HCT116 (cell line): ENCODE data around the gene TTYH3. TPM values are rescaled to one million over a fixed set of nuclear protein-coding genes. Genes with fewer than 3 reads are reported as not detected.

Experiments used
- ATAC-seq: fragments of 200-7000 bp; cut with Tn5 transposase; 2 replicates; pipeline ENCODE4 v1.9.1; 2020; ENCODE audit warnings: mild to moderate bottlenecking, moderate library complexity
- BruUV-seq: library from RNA; stranded (reverse); fragments of 400-500 nt; replicated peaks from 2 replicates; lab custom pipeline; 2021; lab: Mats Ljungman, UMichigan
- CTCF ChIA-PET: fragments of 300-600 bp; sonication (Branson Sonifier 250); formaldehyde crosslinking; loops from one replicate; lab custom pipeline; 2021; ENCODE audit warnings: antibody characterized with exemption; lab: Charles Lee
- POLR2A ChIA-PET: fragments of 300-600, 350-600 bp; sonication (Branson Sonifier 250); formaldehyde crosslinking; loops from one replicate; lab custom pipeline; 2021; ENCODE audit warnings: antibody characterized with exemption; lab: Charles Lee
- RAD21 ChIA-PET, 2 experiments: fragments of 300-600 bp; sonication (Branson Sonifier 250); formaldehyde crosslinking; loops; one replicate each; lab custom pipeline; 2023; ENCODE audit warnings: low total read pairs in 2 of 2; ENCODE audit not compliant: uncharacterized antibody in 2 of 2, unreplicated experiment in 2 of 2, low non-redundant PET in 1 of 2; lab: Charles Lee
- DNase-seq: peaks from one replicate; pipeline ENCODE4 v3.0.0-alpha.2; 2010; ENCODE audit warnings: low read depth, low spot score
- H2AFZ ChIP-seq: fragments of 200-600 bp; shearing (Covaris generic), sonication (generic); 2 replicates; pipeline ENCODE4 v1.6.1; 2017; ENCODE audit warnings: low read depth, mixed run types, mixed read lengths, antibody characterized with exemption, low read length; ENCODE audit not compliant: poor library complexity, severe bottlenecking
- H3K27ac ChIP-seq: 2 replicates; pipeline ENCODE4 v1.5.1; 2012; ENCODE audit warnings: low read depth, low read length
- H3K27me3 ChIP-seq: fragments of 200-600 bp; sonication (generic); 2 replicates; pipeline ENCODE4 v1.6.1; 2016; ENCODE audit warnings: mixed run types, low read length, mixed read lengths; ENCODE audit not compliant: insufficient read depth
- H3K36me3 ChIP-seq, 2 experiments: fragments of 200-500 bp in 1 of 2; fragments of 200-600 bp in 1 of 2; sonication (Bioruptor generic) in 1 of 2; sonication (generic) in 1 of 2; 2 replicates each; pipeline versions ENCODE4 v1.5.1 to v1.6.1; 2014 to 2016; ENCODE audit warnings: low read length in 2 of 2, inconsistent platforms in 1 of 2, mixed read lengths in 1 of 2, mixed run types in 1 of 2; ENCODE audit not compliant: insufficient read depth in 2 of 2, control insufficient read depth in 1 of 2
- H3K4me1 ChIP-seq, 2 experiments: fragments of 200-600 bp in 1 of 2; sonication (generic) in 1 of 2; 2 replicates each; pipeline versions ENCODE4 v1.5.1 to v1.6.1; 2012 to 2017; ENCODE audit warnings: low read length in 2 of 2, inconsistent platforms in 1 of 2, mild to moderate bottlenecking in 1 of 2, mixed read lengths in 1 of 2, mixed run types in 1 of 2, moderate library complexity in 1 of 2; ENCODE audit not compliant: insufficient read depth in 2 of 2, control insufficient read depth in 1 of 2
- H3K4me2 ChIP-seq: fragments of 200-600 bp; sonication (generic); 2 replicates; pipeline ENCODE4 v1.6.1; 2017; ENCODE audit warnings: mixed run types, low read length, mixed read lengths
- H3K4me3 ChIP-seq, 2 experiments: fragments of 200-600 bp in 1 of 2; sonication (generic) in 1 of 2; replicated peaks in 1 of 2; 2 replicates each; pipeline ENCODE4 v1.5.1; 2011 to 2016; ENCODE audit warnings: low read length in 2 of 2, control low read depth in 1 of 2, low read depth in 1 of 2, mild to moderate bottlenecking in 1 of 2, mixed read lengths in 1 of 2, mixed run types in 1 of 2
- H3K79me2 ChIP-seq: fragments of 200-600 bp; sonication (generic); 2 replicates; pipeline ENCODE4 v1.6.1; 2017; ENCODE audit warnings: mild to moderate bottlenecking, mixed run types, low read length, moderate library complexity, mixed read lengths; ENCODE audit not compliant: insufficient read depth
- H3K9ac ChIP-seq: fragments of 200-600 bp; sonication (generic); 2 replicates; pipeline ENCODE4 v1.6.1; 2016; ENCODE audit warnings: low read length, mixed read lengths
- H3K9me2 ChIP-seq: fragments of 200-600 bp; sonication (generic), shearing (Covaris generic); 2 replicates; pipeline ENCODE4 v1.6.1; 2017; ENCODE audit warnings: mixed run types, mild to moderate bottlenecking, moderate library complexity; ENCODE audit not compliant: insufficient read depth
- H3K9me3 ChIP-seq, 2 experiments: fragments of 200-500 bp in 1 of 2; fragments of 200-600 bp in 1 of 2; sonication (Bioruptor generic) in 1 of 2; sonication (generic) in 1 of 2; 2 replicates each; pipeline ENCODE4 v1.6.1; 2014 to 2017; ENCODE audit warnings: low read length in 2 of 2, mixed read lengths in 2 of 2, inconsistent platforms in 1 of 2, low read depth in 1 of 2, mild to moderate bottlenecking in 1 of 2, mixed run types in 1 of 2, moderate library complexity in 1 of 2; ENCODE audit not compliant: control insufficient read depth in 1 of 2, insufficient read depth in 1 of 2
- H4K20me1 ChIP-seq: fragments of 200-600 bp; sonication (generic), shearing (Covaris generic); 2 replicates; pipeline ENCODE4 v1.6.1; 2017; ENCODE audit warnings: mixed run types, mild to moderate bottlenecking, moderate library complexity; ENCODE audit not compliant: insufficient read depth
- ATF3 ChIP-seq: IDR thresholded peaks from 2 replicates; pipeline ENCODE4 v1.6.1; 2012
- CBX3 ChIP-seq: IDR thresholded peaks from 2 replicates; pipeline ENCODE4 v1.6.1; 2012; ENCODE audit warnings: low read depth
- CTCF ChIP-seq, 3 experiments: fragments of 200-600 bp in 1 of 3; sonication (generic) in 1 of 3; IDR thresholded peaks in 2 of 3; conservative IDR thresholded peaks in 1 of 3; 2 replicates each; pipeline ENCODE4 v1.5.1; 2012 to 2017; ENCODE audit warnings: low read depth in 2 of 3, low read length in 2 of 3, antibody characterized with exemption in 1 of 3, borderline replicate concordance in 1 of 3, control low read depth in 1 of 3, mild to moderate bottlenecking in 1 of 3, mixed read lengths in 1 of 3, mixed run types in 1 of 3, moderate library complexity in 1 of 3; ENCODE audit not compliant: insufficient read depth in 1 of 3
- EGR1 ChIP-seq: IDR thresholded peaks from 2 replicates; pipeline ENCODE4 v1.6.1; 2012; ENCODE audit warnings: low read depth
- FOSL1 ChIP-seq: IDR thresholded peaks from 2 replicates; pipeline ENCODE4 v1.6.1; 2012; ENCODE audit warnings: low read depth
- JUND ChIP-seq: IDR thresholded peaks from 2 replicates; pipeline ENCODE4 v1.6.1; 2012
- POLR2A ChIP-seq: IDR thresholded peaks from 2 replicates; pipeline ENCODE4 v1.7.0; 2011; ENCODE audit warnings: borderline replicate concordance; ENCODE audit not compliant: insufficient read depth, insufficient read length; ENCODE audit errors: extremely low read depth
- REST ChIP-seq: IDR thresholded peaks from 2 replicates; pipeline ENCODE4 v1.6.1; 2012; ENCODE audit warnings: low read depth
- SIN3A ChIP-seq: IDR thresholded peaks from 2 replicates; pipeline ENCODE4 v1.6.1; 2012; ENCODE audit warnings: low read depth
- SP1 ChIP-seq: IDR thresholded peaks from 2 replicates; pipeline ENCODE4 v1.6.1; 2012; ENCODE audit warnings: low read depth
- YY1 ChIP-seq: IDR thresholded peaks from 2 replicates; pipeline ENCODE4 v1.6.1; 2011; ENCODE audit warnings: low read length, low read depth, moderate library complexity, mild to moderate bottlenecking; ENCODE audit not compliant: insufficient replicate concordance; ENCODE audit errors: extremely low read depth
- ZBTB33 ChIP-seq: IDR thresholded peaks from 2 replicates; pipeline ENCODE4 v1.6.1; 2011; ENCODE audit warnings: mild to moderate bottlenecking, low read length, moderate library complexity; ENCODE audit not compliant: insufficient replicate concordance; ENCODE audit errors: extremely low read depth
- intact Hi-C: fragments of 100-400 bp; cut with micrococcal nuclease; formaldehyde crosslinking; loops from 2 replicates; pipeline ENCODE4 v1.10.0; 2022
- total RNA-seq: library from RNA; stranded (reverse); gene quantifications from one replicate; pipeline ENCODE4 v1.2.1, GENCODE V29; 2021; ENCODE audit not compliant: unreplicated experiment

TTYH3 gene
- total RNA-seq, 1 experiment from 2014 or later, result 40.3 TPM

GRCh38 chr7:2705371-2706096 is 73.7 kb downstream of the TTYH3 start:
- Histone ChIP-seq H3K4me2 (no peak overlapping the region), H3K9me2 (no peaks in the 10 kb centered on the region), H3K27me3 (no peaks in the 10 kb centered on the region), H3K79me2 (no peaks in the 10 kb centered on the region), H3K9me3 (no peaks in the 10 kb centered on the region), H4K20me1 (no peaks in the 10 kb centered on the region), H3K27ac (no peak overlapping the region), H3K9ac (no peak overlapping the region), H3K4me1 (peaks cover 8 to 12% of the 10 kb centered on the region in 2 experiments), H3K36me3 (no peaks in the 10 kb centered on the region), H2AFZ (no peak overlapping the region), H3K4me3 (no peak overlapping the region)
- no TSS peak for BruUV-seq
- RAD21 ChIA-PET, result no interaction called here
- ATAC-seq (no peak), DNase-seq (no peak)
- intact Hi-C loops, result no loop called here
- CTCF ChIA-PET, result interaction anchor here (1.1 to 2.1 kb wide), 3 partner anchors 24 to 254 kb away, joined by 3 to 7 read pairs (median 6); no protein-coding TSS in a partner anchor
- POLR2A ChIA-PET, result interaction anchor here (1.6 kb wide), 1 partner anchor 51 kb away, joined by 3 read pairs; no protein-coding TSS in a partner anchor
- no peak for TF ChIP-seq SIN3A
- no peak for TF ChIP-seq REST
- no peak for TF ChIP-seq ATF3
- TF ChIP-seq EGR1, result no peak
- no peak for TF ChIP-seq POLR2A
- TF ChIP-seq JUND, result no peak
- TF ChIP-seq YY1, result no peak
- no peak for TF ChIP-seq FOSL1
- no peak for TF ChIP-seq SP1
- no peak for TF ChIP-seq CTCF (IDR thresholded peaks at IDR 0.05 in 2 of 3, conservative IDR thresholded peaks at IDR 0.05 in 1 of 3; ENCODE audit: borderline replicate concordance in 1 of 3, insufficient read depth in 1 of 3, low read depth in 2 of 3, low read length in 2 of 3)
- no peak for TF ChIP-seq CBX3
- TF ChIP-seq ZBTB33, result no peak
